ENCODE measurements around the gene PIP4K2A. TPM values are rescaled to one million over a fixed set of nuclear protein-coding genes. Genes with fewer than 3 reads are reported as not detected.

The PIP4K2A gene
- total RNA-seq, 2 donors from 2014 or later = 15.0 to 17.8 TPM

DNA sequence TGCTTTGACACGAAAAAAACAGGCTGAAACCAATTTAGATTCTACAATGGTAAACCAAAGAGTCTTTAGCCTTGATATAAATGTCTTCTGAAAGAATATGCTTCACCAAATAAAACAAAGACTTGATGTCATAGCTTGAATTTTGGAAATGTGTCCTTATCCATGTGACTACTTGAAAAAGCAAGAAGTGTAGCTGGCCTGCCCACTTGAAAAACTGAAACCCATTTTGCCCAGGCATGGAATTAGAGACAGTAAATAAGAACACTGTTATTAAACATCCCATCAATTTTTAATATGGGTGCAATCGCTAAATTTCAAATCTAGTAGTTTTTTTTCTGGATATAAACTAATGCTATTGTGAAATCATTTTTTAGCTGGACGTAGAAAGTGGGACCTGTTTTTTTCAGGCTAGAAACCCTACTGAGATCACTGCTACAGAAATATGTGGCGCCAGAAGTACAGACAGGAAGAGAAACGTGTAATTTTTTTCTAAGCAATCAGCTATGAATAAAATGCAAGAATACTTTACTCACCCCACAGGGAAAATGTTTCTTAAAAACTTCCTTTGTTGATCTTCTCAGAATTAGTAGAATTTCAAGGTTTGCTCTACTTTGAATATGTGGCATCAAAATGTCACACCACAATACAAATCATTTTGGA is 56.7 kb downstream of the PIP4K2A start:
- Histone ChIP-seq H3K9me3 (ENCODE audit: control insufficient read depth, low read length) (no peaks in the 10 kb centered on the region), H3K4me3 (ENCODE audit: low read length) (no peak overlapping the region), H3K36me3 (ENCODE audit: control insufficient read depth, insufficient read depth, low read length) (no peaks in the 10 kb centered on the region), H3K9ac (ENCODE audit: extremely low read depth, low read length, poor library complexity, severe bottlenecking) (no peak overlapping the region), H3K27ac (ENCODE audit: low read depth, low read length) (no peak overlapping the region), H3K27me3 (ENCODE audit: control insufficient read depth, insufficient read depth, low read length, poor library complexity, severe bottlenecking) (peaks cover 56% of the 10 kb centered on the region), H3K4me1 (ENCODE audit: control insufficient read depth, insufficient read depth, low read length) (peaks cover 3% of the 10 kb centered on the region)
- no peak overlapping the region for H3K27ac Mint-ChIP-seq
- peaks cover 37% of the 10 kb centered on the region for H3K4me1 Mint-ChIP-seq
- H3K4me3 Mint-ChIP-seq = no peak overlapping the region
- WGBS, 2 experiments (ENCODE audit: insufficient coverage in 1 of 2, insufficient read length in 1 of 2) = 89% methylated on average over 4 to 5 of the region's 5 CpGs
- no peak for DNase-seq
- no peaks in the 10 kb centered on the region for H3K9me3 Mint-ChIP-seq
- TF ChIP-seq, protein P1, sequence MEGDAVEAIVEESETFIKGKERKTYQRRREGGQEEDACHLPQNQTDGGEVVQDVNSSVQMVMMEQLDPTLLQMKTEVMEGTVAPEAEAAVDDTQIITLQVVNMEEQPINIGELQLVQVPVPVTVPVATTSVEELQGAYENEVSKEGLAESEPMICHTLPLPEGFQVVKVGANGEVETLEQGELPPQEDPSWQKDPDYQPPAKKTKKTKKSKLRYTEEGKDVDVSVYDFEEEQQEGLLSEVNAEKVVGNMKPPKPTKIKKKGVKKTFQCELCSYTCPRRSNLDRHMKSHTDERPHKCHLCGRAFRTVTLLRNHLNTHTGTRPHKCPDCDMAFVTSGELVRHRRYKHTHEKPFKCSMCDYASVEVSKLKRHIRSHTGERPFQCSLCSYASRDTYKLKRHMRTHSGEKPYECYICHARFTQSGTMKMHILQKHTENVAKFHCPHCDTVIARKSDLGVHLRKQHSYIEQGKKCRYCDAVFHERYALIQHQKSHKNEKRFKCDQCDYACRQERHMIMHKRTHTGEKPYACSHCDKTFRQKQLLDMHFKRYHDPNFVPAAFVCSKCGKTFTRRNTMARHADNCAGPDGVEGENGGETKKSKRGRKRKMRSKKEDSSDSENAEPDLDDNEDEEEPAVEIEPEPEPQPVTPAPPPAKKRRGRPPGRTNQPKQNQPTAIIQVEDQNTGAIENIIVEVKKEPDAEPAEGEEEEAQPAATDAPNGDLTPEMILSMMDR (conservative IDR thresholded peaks at IDR 0.05) = no peak
- peaks cover 65% of the 10 kb centered on the region for H3K27me3 Mint-ChIP-seq (ENCODE audit: insufficient read depth)
- H3K36me3 Mint-ChIP-seq (ENCODE audit: low read depth) = no peaks in the 10 kb centered on the region

DNA sequence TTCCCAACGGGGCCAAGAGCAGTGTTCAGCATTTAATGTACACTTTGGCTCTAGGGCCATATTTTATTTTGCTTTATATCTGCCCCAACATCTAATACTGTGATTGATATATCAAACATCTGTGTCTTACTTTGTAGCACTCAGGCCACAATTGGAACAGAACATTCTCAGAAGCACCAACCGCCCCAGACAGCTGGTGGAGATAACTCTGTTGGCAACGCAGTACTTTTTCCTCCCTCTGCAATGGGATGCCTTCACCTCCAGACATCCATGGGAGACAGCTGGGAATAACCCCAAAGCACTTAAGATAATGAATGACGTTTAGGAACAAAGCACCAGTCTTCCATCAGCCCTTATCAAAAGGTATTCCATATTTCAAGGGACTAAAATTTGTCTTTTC is 57.4 kb downstream of the PIP4K2A start:
- H3K9ac ChIP-seq (ENCODE audit: extremely low read depth, low read length, poor library complexity, severe bottlenecking) = no peak overlapping the region
- H3K27ac ChIP-seq (ENCODE audit: low read depth, low read length) = no peak overlapping the region
- Mint-ChIP-seq H3K9me3 (no peaks in the 10 kb centered on the region), H3K27me3 (ENCODE audit: insufficient read depth) (peaks cover 60% of the 10 kb centered on the region), H3K27ac (no peak overlapping the region), H3K36me3 (ENCODE audit: low read depth) (no peaks in the 10 kb centered on the region), H3K4me1 (peaks cover 37% of the 10 kb centered on the region), H3K4me3 (no peak overlapping the region)
- DNase-seq = no peak
- no peaks in the 10 kb centered on the region for H3K9me3 ChIP-seq (ENCODE audit: control insufficient read depth, low read length)
- no peak overlapping the region for H3K4me3 ChIP-seq (ENCODE audit: low read length)
- H3K36me3 ChIP-seq (ENCODE audit: control insufficient read depth, insufficient read depth, low read length) = no peaks in the 10 kb centered on the region
- H3K4me1 ChIP-seq (ENCODE audit: control insufficient read depth, insufficient read depth, low read length) = peaks cover 3% of the 10 kb centered on the region
- WGBS, 2 experiments (ENCODE audit: insufficient coverage in 1 of 2, insufficient read length in 1 of 2) = 95 to 100% methylated on average over 2 to 4 of the region's 4 CpGs
- peaks cover 49% of the 10 kb centered on the region for H3K27me3 ChIP-seq (ENCODE audit: control insufficient read depth, insufficient read depth, low read length, poor library complexity, severe bottlenecking)
- TF ChIP-seq, protein P1 (conservative IDR thresholded peaks at IDR 0.05) = no peak

- TF ChIP-seq, protein P1 (conservative IDR thresholded peaks at IDR 0.05) = no peak
- no peak overlapping the region for H3K27ac Mint-ChIP-seq
- 96 to 98% methylated on average over 4 to 8 of the region's 8 CpGs for WGBS, 2 experiments (ENCODE audit: insufficient coverage in 1 of 2, insufficient read length in 1 of 2)
Observed at GRCh38 chr10:22656036-22656435, 58.3 kb downstream of the PIP4K2A start.

More at GRCh38 chr10:22656036-22656435, 58.3 kb downstream of the PIP4K2A start:
- Histone ChIP-seq H3K9ac (ENCODE audit: extremely low read depth, low read length, poor library complexity, severe bottlenecking) (no peak overlapping the region), H3K4me1 (ENCODE audit: control insufficient read depth, insufficient read depth, low read length) (peaks cover 3% of the 10 kb centered on the region), H3K27me3 (ENCODE audit: control insufficient read depth, insufficient read depth, low read length, poor library complexity, severe bottlenecking) (peaks cover 50% of the 10 kb centered on the region), H3K4me3 (ENCODE audit: low read length) (no peak overlapping the region), H3K27ac (ENCODE audit: low read depth, low read length) (no peak overlapping the region), H3K9me3 (ENCODE audit: control insufficient read depth, low read length) (no peaks in the 10 kb centered on the region), H3K36me3 (ENCODE audit: control insufficient read depth, insufficient read depth, low read length) (no peaks in the 10 kb centered on the region)
- Mint-ChIP-seq H3K9me3 (no peaks in the 10 kb centered on the region), H3K4me1 (peaks cover 40% of the 10 kb centered on the region), H3K27me3 (ENCODE audit: insufficient read depth) (peaks cover 59% of the 10 kb centered on the region), H3K4me3 (no peak overlapping the region), H3K36me3 (ENCODE audit: low read depth) (no peaks in the 10 kb centered on the region)
- DNase-seq = no peak
